HCT116 (cell line): ENCODE measurements around the gene MBNL2. TPM values are rescaled to one million over a fixed set of nuclear protein-coding genes. Genes with fewer than 3 reads are reported as not detected.

Experiments used
- ATAC-seq: fragments of 200-7000 bp; cut with Tn5 transposase; 2 replicates; pipeline ENCODE4 v1.9.1; 2020; ENCODE audit warnings: mild to moderate bottlenecking, moderate library complexity
- BruUV-seq: library from RNA; stranded (reverse); fragments of 400-500 nt; replicated peaks from 2 replicates; lab custom pipeline; 2021; lab: Mats Ljungman, UMichigan
- CTCF ChIA-PET: fragments of 300-600 bp; sonication (Branson Sonifier 250); formaldehyde crosslinking; loops from one replicate; lab custom pipeline; 2021; ENCODE audit warnings: antibody characterized with exemption; lab: Charles Lee
- POLR2A ChIA-PET: fragments of 300-600, 350-600 bp; sonication (Branson Sonifier 250); formaldehyde crosslinking; loops from one replicate; lab custom pipeline; 2021; ENCODE audit warnings: antibody characterized with exemption; lab: Charles Lee
- RAD21 ChIA-PET, 2 experiments: fragments of 300-600 bp; sonication (Branson Sonifier 250); formaldehyde crosslinking; loops; one replicate each; lab custom pipeline; 2023; ENCODE audit warnings: low total read pairs in 2 of 2; ENCODE audit not compliant: uncharacterized antibody in 2 of 2, unreplicated experiment in 2 of 2, low non-redundant PET in 1 of 2; lab: Charles Lee
- DNase-seq: peaks from one replicate; pipeline ENCODE4 v3.0.0-alpha.2; 2010; ENCODE audit warnings: low read depth, low spot score
- H2AFZ ChIP-seq: fragments of 200-600 bp; shearing (Covaris generic), sonication (generic); 2 replicates; pipeline ENCODE4 v1.6.1; 2017; ENCODE audit warnings: low read depth, mixed run types, mixed read lengths, antibody characterized with exemption, low read length; ENCODE audit not compliant: poor library complexity, severe bottlenecking
- H3K27ac ChIP-seq: 2 replicates; pipeline ENCODE4 v1.5.1; 2012; ENCODE audit warnings: low read depth, low read length
- H3K27me3 ChIP-seq: fragments of 200-600 bp; sonication (generic); 2 replicates; pipeline ENCODE4 v1.6.1; 2016; ENCODE audit warnings: mixed run types, low read length, mixed read lengths; ENCODE audit not compliant: insufficient read depth
- H3K36me3 ChIP-seq, 2 experiments: fragments of 200-500 bp in 1 of 2; fragments of 200-600 bp in 1 of 2; sonication (Bioruptor generic) in 1 of 2; sonication (generic) in 1 of 2; 2 replicates each; pipeline versions ENCODE4 v1.5.1 to v1.6.1; 2014 to 2016; ENCODE audit warnings: low read length in 2 of 2, inconsistent platforms in 1 of 2, mixed read lengths in 1 of 2, mixed run types in 1 of 2; ENCODE audit not compliant: insufficient read depth in 2 of 2, control insufficient read depth in 1 of 2
- H3K4me1 ChIP-seq, 2 experiments: fragments of 200-600 bp in 1 of 2; sonication (generic) in 1 of 2; 2 replicates each; pipeline versions ENCODE4 v1.5.1 to v1.6.1; 2012 to 2017; ENCODE audit warnings: low read length in 2 of 2, inconsistent platforms in 1 of 2, mild to moderate bottlenecking in 1 of 2, mixed read lengths in 1 of 2, mixed run types in 1 of 2, moderate library complexity in 1 of 2; ENCODE audit not compliant: insufficient read depth in 2 of 2, control insufficient read depth in 1 of 2
- H3K4me2 ChIP-seq: fragments of 200-600 bp; sonication (generic); 2 replicates; pipeline ENCODE4 v1.6.1; 2017; ENCODE audit warnings: mixed run types, low read length, mixed read lengths
- H3K4me3 ChIP-seq, 2 experiments: fragments of 200-600 bp in 1 of 2; sonication (generic) in 1 of 2; replicated peaks in 1 of 2; 2 replicates each; pipeline ENCODE4 v1.5.1; 2011 to 2016; ENCODE audit warnings: low read length in 2 of 2, control low read depth in 1 of 2, low read depth in 1 of 2, mild to moderate bottlenecking in 1 of 2, mixed read lengths in 1 of 2, mixed run types in 1 of 2
- H3K79me2 ChIP-seq: fragments of 200-600 bp; sonication (generic); 2 replicates; pipeline ENCODE4 v1.6.1; 2017; ENCODE audit warnings: mild to moderate bottlenecking, mixed run types, low read length, moderate library complexity, mixed read lengths; ENCODE audit not compliant: insufficient read depth
- H3K9ac ChIP-seq: fragments of 200-600 bp; sonication (generic); 2 replicates; pipeline ENCODE4 v1.6.1; 2016; ENCODE audit warnings: low read length, mixed read lengths
- H3K9me2 ChIP-seq: fragments of 200-600 bp; sonication (generic), shearing (Covaris generic); 2 replicates; pipeline ENCODE4 v1.6.1; 2017; ENCODE audit warnings: mixed run types, mild to moderate bottlenecking, moderate library complexity; ENCODE audit not compliant: insufficient read depth
- H3K9me3 ChIP-seq, 2 experiments: fragments of 200-500 bp in 1 of 2; fragments of 200-600 bp in 1 of 2; sonication (Bioruptor generic) in 1 of 2; sonication (generic) in 1 of 2; 2 replicates each; pipeline ENCODE4 v1.6.1; 2014 to 2017; ENCODE audit warnings: low read length in 2 of 2, mixed read lengths in 2 of 2, inconsistent platforms in 1 of 2, low read depth in 1 of 2, mild to moderate bottlenecking in 1 of 2, mixed run types in 1 of 2, moderate library complexity in 1 of 2; ENCODE audit not compliant: control insufficient read depth in 1 of 2, insufficient read depth in 1 of 2
- H4K20me1 ChIP-seq: fragments of 200-600 bp; sonication (generic), shearing (Covaris generic); 2 replicates; pipeline ENCODE4 v1.6.1; 2017; ENCODE audit warnings: mixed run types, mild to moderate bottlenecking, moderate library complexity; ENCODE audit not compliant: insufficient read depth
- EZH2 ChIP-seq: fragments of 200-600 bp; sonication (generic); IDR thresholded peaks from 2 replicates; pipeline ENCODE4 v1.6.1; 2017; ENCODE audit warnings: antibody characterized with exemption, mixed run types
- EZH2phosphoT487 ChIP-seq: fragments of 200-600 bp; IDR thresholded peaks from 2 replicates; pipeline ENCODE4 v1.6.1; 2018; ENCODE audit warnings: antibody characterized with exemption, borderline replicate concordance
- MAX ChIP-seq: IDR thresholded peaks from 2 replicates; pipeline ENCODE4 v1.6.1; 2012
- POLR2A ChIP-seq: IDR thresholded peaks from 2 replicates; pipeline ENCODE4 v1.7.0; 2011; ENCODE audit warnings: borderline replicate concordance; ENCODE audit not compliant: insufficient read depth, insufficient read length; ENCODE audit errors: extremely low read depth
- POLR2AphosphoS5 ChIP-seq: IDR thresholded peaks from 2 replicates; pipeline ENCODE4 v1.6.1; 2011; ENCODE audit warnings: mild to moderate bottlenecking, low read depth, low read length, moderate library complexity
- SRF ChIP-seq: IDR thresholded peaks from 2 replicates; pipeline ENCODE4 v1.6.1; 2012; ENCODE audit warnings: low read depth
- YY1 ChIP-seq: IDR thresholded peaks from 2 replicates; pipeline ENCODE4 v1.6.1; 2011; ENCODE audit warnings: low read length, low read depth, moderate library complexity, mild to moderate bottlenecking; ENCODE audit not compliant: insufficient replicate concordance; ENCODE audit errors: extremely low read depth
- ZNF274 ChIP-seq: fragments of 200-500 bp; sonication (Bioruptor generic); IDR thresholded peaks from 2 replicates; pipeline ENCODE4 v1.6.1; 2014; ENCODE audit warnings: mild to moderate bottlenecking, low read depth, low read length, inconsistent platforms
- intact Hi-C: fragments of 100-400 bp; cut with micrococcal nuclease; formaldehyde crosslinking; loops from 2 replicates; pipeline ENCODE4 v1.10.0; 2022
- total RNA-seq: library from RNA; stranded (reverse); gene quantifications from one replicate; pipeline ENCODE4 v1.2.1, GENCODE V29; 2021; ENCODE audit not compliant: unreplicated experiment

Gene MBNL2
- total RNA-seq, 1 experiment from 2014 or later = 73.9 TPM

GRCh38 chr13:97242755-97243497 lies 20.8 kb downstream of the MBNL2 start:
- no TSS peak for BruUV-seq
- ChIA-PET RAD21 (no interaction called here), CTCF (no interaction called here), POLR2A (no interaction called here)
- no peaks in the 10 kb centered on the region for H4K20me1 ChIP-seq
- H3K9me2 ChIP-seq = no peaks in the 10 kb centered on the region
- H3K79me2 ChIP-seq = peaks cover 51% of the 10 kb centered on the region
- intact Hi-C loops = no loop called here
- no peaks in the 10 kb centered on the region for H3K36me3 ChIP-seq
- H3K4me1 ChIP-seq = peaks cover 14 to 45% of the 10 kb centered on the region in 2 experiments; a peak in 3 of 4 replicates
- no peaks in the 10 kb centered on the region for H3K27me3 ChIP-seq
- no peak overlapping the region for H3K4me3 ChIP-seq
- H3K4me2 ChIP-seq = no peak overlapping the region
- no peak for DNase-seq
- no peak overlapping the region for H3K27ac ChIP-seq
- H2AFZ ChIP-seq = no peak overlapping the region
- TF ChIP-seq POLR2AphosphoS5 = no peak
- ATAC-seq = no peak
- H3K9ac ChIP-seq = no peak overlapping the region
- H3K9me3 ChIP-seq = no peaks in the 10 kb centered on the region

GRCh38 chr13:97243915-97244781 lies 22.0 kb downstream of the MBNL2 start:
- Histone ChIP-seq H3K27me3 (no peaks in the 10 kb centered on the region), H3K36me3 (no peaks in the 10 kb centered on the region), H3K4me1 (peaks cover 19 to 45% of the 10 kb centered on the region in 2 experiments; a peak in 3 of 4 replicates), H3K27ac (no peak overlapping the region; the same call in 1 of the 2 replicates), H3K9ac (no peak overlapping the region), H3K4me2 (no peak overlapping the region), H3K9me2 (no peaks in the 10 kb centered on the region), H3K9me3 (no peaks in the 10 kb centered on the region), H4K20me1 (no peaks in the 10 kb centered on the region), H3K4me3 (no peak overlapping the region), H2AFZ (no peak overlapping the region), H3K79me2 (peaks cover 58% of the 10 kb centered on the region)
- TF ChIP-seq EZH2phosphoT487 = no peak
- TF ChIP-seq EZH2 = no peak
- no peak for TF ChIP-seq ZNF274
- TF ChIP-seq SRF = no peak
- no peak for TF ChIP-seq YY1
- no peak for TF ChIP-seq POLR2A
- no peak for TF ChIP-seq POLR2AphosphoS5
- TF ChIP-seq MAX = no peak
- CTCF ChIA-PET = no interaction called here
- no peak for DNase-seq
- intact Hi-C loops = no loop called here
- ATAC-seq = no peak
- POLR2A ChIA-PET = no interaction called here
- BruUV-seq = no TSS peak
- RAD21 ChIA-PET = no interaction called here
